CD4-positive, alpha-beta T cell treated with Interleukin-15 for 4 hours (primary cell): ENCODE measurements around the gene OCSTAMP.

Experiments used
- DNase-seq: peaks from one replicate; pipeline ENCODE4 v3.0.0-alpha.2; 2020; ENCODE audit warnings: low spot score

The OCSTAMP gene

DNA sequence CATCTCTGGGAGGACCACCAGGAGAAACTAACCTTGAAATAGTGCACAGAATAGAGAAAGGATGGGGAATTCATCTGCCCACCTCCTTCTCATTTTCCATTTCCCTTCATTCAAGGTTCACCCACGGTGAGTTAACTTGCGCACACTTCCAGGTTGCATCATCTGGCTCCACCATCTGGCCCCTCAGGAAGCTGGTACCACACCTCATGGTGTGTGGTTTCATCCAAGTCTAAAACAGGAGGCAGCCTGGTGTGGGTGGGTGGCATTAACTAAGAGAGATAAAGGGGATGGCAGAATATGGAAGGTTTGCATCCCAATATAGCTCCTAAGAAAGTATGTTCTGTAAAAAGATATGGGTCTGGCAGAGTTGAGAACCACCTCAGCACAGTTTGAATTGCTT lies 40.9 kb downstream of the OCSTAMP start:
- no peak for DNase-seq

DNA sequence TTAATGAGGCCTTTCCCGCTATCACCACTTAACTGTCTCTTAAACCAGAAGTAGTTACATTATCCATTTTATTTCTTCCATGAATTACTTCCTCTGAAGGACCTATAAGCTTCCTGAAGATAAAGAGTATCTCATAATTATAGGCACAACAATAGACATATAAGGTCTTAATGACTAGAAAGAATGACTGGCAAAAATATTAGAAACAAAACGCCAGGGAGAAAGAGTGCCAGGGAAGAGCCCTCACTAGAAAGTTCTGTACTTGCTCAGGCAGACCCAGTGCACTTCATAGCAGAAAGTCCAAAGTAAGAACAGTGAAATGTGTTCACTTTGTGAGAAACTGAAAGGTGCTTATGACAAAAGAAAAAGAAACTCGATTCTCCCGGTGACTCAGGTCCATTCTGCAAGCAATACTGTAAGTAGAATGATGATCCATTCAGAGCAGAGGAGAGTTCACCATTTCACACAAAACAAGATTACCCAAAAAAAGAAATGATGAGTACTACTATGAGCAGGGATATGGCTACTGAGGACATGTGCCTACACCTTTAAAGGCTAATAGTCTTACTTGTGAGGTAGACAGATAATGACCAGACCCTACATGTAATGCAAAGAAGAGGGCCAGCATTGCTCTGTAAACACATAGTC lies 42.6 kb downstream of the OCSTAMP start:
- DNase-seq, result no peak

DNA sequence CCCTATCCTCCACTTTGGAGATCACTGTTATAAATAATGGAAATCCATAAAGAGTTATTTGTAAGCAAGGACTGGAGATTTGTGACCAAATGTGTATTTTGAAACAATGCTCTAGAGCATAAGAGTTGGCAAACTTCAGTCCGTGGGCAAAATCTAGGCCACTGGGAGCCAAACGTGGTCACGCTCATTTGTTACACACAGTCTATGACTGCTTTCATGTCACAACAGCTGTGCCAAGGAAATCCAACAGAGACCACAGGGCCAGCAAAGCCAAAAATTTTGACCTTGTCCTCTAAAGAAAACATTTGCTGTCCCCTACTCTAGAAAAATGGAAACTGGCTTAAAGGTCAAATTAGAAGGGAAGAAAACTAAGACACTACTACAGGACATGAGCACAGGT lies 44.9 kb downstream of the OCSTAMP start:
- no peak for DNase-seq

DNA sequence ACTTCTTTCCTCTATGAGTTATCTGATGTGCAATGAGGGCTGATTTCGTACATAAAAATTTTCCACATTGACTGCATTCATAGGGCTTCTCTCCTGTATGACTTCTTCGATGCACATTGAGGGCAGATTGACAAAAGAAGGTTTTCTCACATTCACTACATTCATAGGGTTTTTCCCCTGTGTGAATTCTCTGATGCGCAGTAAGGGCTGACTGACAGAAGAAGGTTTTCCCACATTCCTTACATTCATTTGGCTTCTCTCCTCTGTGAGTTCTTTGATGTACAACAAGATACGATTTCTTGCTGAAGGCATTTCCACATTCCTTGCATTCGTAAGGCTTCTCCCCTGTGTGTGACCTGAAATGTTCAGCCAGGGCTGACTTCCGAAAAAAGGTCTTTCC lies 48.5 kb downstream of the OCSTAMP start:
- DNase-seq, result no peak

DNA sequence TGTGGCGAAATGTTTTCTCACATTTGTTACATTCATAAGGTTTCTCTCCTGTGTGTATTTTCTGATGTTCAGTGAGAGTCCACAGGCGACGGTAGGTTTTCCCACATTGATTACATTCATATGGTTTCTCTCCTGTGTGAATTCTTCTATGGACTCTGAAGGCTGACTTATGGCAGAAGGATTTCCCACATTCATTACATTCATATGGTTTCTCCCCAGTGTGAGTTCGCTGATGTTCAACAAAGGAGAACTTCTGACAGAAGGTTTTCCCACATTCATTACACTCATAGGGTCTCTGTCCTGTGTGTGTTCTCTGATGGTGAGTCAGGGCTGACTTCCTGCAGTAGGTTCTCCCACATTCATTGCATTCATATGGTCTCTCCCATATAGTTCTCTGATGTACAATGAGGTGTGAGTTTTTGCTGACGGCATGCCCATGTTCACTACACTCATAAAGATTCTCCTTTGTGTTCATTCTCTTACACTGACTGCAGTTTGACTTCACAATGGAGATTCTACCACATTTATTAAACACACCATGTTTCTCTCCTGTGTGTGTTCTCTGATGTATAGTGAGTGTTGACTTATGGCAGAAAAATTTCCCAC lies 49.0 kb downstream of the OCSTAMP start:
- DNase-seq, result no peak

DNA sequence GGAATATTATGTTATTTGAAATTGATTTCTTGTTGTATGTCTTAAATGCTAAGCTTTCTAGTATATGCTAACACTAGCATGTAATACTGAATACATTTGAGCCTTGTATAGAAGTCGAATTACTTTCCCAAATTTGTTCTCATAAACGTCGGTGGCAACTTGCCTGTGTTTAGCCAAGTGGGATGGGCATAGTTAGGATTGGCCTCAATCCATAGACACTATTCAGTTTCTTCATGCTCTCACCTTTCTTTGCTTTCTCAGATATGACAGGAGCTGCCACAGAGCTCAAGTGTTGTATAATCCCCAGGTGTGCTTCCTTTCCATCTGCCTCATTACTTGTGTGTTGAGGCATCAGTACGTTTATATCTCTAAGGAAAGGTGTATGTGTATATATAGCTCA lies 56.4 kb downstream of the OCSTAMP start:
- DNase-seq, result no peak

DNA sequence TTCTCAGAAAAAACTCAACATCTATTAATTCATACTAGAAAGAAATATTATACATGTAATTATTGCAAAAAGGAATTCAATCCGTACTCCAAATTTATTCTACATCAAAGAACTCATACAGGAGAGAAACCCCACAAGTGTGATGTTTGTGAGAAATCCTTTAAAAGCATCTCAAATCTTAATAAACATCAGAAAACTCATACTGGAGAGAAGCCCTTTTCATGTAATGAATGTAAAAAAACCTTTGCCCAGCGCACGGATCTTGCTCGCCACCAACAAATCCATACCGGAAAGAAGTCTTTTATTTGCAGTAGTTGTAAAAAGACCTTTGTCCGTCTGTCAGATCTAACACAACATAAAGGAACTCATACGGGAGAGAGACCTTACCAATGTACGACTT lies 59.1 kb downstream of the OCSTAMP start:
- no peak for DNase-seq
